GM18951 (cell line): ENCODE data around the gene DPH7.

Source experiments
- POLR2A ChIP-seq: IDR thresholded peaks from 4 replicates; pipeline ENCODE4 v1.6.1; 2011; ENCODE audit warnings: mild to moderate bottlenecking; ENCODE audit not compliant: insufficient read length, insufficient read depth; ENCODE audit errors: extremely low read depth
- in situ Hi-C: fragments of 300-500 bp; cut with MboI; formaldehyde crosslinking; loops from one replicate; pipeline ENCODE4 v1.12.0; 2022; ENCODE audit warnings: low sequenced_read_pairs, mixed read lengths, inconsistent platforms; ENCODE audit not compliant: unreplicated experiment

The DPH7 gene

DNA sequence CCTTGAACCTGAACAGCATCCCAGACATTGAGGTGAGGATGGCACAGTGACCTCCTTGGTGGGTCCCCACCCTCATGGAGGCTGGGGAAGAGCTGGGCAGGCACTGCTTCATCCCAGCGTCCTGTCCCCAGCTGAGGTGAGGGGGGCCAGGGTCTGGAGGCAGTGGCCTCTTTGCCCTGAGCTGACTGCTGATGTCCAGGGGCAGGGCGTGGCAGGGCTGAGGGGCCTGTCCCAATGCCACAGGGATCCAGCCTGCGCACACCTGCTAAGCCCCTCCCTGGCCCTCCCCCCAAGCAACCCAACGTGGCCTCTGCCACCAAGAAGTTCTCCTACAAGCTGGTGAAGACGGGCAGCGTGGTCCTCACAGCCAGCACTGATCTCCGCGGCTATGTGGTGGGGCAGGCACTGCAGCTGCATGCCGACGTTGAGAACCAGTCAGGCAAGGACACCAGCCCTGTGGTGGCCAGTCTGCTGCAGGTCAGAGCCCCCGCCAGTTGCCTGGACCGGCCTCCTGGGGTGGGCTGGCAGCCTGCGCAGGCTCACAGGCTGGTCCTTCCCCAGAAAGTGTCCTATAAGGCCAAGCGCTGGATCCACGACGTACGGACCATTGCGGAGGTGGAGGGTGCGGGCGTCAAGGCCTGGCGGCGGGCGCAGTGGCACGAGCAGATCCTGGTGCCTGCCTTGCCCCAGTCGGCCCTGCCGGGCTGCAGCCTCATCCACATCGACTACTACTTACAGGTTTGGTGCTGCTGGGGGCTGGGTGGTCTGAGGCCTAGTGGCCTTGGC lies 35.2 kb upstream of the DPH7 start:
- in situ Hi-C loops, result no loop called here

DNA sequence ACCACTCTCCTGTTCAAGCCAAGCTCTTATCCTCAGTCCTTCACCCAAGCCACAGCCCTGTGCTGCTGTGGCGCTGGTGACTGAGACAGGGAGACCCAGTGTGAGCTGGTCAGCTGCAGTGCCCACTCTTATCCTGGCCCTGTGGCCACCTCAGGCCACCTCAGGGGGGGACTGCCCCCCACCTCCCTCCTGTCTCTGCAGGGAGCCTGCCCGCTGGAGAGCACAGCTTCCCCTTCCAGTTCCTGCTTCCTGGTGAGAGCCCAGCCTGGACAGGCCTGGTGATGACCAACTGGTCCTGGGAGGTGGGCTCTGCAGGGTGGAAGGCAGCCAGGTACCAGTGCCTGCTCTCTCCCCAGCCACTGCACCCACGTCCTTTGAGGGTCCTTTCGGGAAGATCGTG lies 34.5 kb upstream of the DPH7 start:
- TF ChIP-seq POLR2A, result no peak
- in situ Hi-C loops, result no loop called here

More for the DNA sequence above, 35.2 kb upstream of the DPH7 start:
- TF ChIP-seq POLR2A, result peak; percentile 28

DNA sequence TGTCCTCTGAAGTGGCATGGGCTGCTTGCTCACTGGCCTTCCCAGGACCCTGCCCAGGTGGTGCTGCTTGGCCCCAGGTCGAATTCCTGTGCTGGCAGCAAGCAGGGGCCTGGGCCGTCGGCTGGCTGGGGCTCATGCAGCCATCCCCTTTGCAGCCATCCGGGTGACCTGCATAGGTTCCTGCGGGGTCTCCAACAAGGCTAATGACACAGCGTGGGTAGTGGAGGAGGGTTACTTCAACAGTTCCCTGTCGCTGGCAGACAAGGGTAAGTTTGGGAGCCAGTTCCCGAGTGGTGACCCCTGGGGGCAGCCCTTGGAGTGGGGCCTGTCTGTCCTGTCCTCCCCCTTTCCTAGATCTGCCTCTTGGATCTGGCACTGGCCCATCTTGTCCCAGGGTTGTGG lies 34.0 kb upstream of the DPH7 start:
- no peak for TF ChIP-seq POLR2A
- in situ Hi-C loops, result no loop called here

DNA sequence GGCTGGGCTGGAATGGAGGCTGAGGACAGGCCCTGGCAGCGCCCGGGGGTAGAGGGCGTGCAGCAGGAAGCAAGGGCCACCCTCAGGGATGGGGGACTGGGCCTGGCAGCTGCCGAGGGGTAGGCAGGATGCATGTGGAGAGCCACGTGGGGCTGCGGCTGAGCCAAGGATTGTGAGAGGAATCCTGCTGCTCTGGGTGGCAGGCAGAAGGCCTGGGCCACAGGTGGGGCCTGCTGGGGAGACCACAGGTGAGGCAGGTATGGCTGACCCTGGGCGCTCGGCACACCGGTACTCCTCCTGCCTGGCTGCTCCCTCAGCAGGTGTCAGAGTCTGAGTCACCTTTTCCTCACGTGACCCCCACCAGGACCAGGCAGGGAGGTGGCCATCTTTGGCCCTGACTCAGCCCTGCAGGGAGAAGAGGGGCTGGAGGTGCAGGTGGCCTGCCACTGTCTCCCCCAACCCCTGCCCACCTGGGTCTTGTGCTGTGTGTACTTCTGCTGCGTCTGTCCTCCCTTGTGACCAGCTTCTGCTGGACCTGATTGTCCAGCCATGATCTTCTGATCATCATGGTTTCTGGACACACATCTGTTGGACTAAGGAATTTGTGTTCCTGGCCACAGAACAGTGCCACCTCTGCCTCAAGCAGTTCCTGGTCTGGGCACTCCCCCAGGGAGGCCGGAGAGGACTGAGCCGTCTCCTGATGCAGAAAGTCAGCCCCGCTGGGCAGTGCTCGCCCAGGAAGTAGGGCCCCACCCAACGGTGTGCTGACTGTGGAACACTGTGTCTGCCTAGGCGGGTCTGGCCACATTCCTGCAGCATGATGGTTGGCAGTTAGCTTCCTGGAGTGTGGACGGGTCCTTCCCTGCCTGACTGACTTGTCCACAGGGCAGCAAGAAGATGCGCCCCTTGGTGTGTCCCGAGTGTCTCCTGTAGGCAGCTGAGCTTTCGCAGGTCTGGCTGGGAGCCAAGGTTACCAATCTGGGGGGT lies 33.2 kb upstream of the DPH7 start:
- in situ Hi-C loops, result no loop called here
- no peak for TF ChIP-seq POLR2A

DNA sequence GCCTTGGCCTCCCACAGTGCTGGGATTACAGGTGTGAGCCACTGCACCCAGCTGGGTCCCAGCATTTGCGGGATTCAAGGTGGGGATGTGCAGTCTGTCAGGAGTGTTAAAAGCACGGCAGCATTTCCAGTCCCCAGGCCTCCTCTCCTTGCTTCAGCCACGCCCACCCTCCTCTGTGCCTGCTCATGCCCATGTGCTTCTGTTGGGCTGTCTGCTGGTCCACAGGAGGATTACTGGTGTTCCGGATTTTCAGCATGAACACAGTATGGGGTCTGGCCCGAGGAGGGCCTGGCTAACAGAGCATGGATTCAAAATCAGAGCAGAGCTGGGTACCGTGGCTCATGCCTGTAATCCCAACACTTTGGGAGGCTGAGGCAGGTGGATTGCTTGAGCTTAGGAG lies 32.2 kb upstream of the DPH7 start:
- TF ChIP-seq POLR2A, result no peak
- in situ Hi-C loops, result no loop called here

DNA sequence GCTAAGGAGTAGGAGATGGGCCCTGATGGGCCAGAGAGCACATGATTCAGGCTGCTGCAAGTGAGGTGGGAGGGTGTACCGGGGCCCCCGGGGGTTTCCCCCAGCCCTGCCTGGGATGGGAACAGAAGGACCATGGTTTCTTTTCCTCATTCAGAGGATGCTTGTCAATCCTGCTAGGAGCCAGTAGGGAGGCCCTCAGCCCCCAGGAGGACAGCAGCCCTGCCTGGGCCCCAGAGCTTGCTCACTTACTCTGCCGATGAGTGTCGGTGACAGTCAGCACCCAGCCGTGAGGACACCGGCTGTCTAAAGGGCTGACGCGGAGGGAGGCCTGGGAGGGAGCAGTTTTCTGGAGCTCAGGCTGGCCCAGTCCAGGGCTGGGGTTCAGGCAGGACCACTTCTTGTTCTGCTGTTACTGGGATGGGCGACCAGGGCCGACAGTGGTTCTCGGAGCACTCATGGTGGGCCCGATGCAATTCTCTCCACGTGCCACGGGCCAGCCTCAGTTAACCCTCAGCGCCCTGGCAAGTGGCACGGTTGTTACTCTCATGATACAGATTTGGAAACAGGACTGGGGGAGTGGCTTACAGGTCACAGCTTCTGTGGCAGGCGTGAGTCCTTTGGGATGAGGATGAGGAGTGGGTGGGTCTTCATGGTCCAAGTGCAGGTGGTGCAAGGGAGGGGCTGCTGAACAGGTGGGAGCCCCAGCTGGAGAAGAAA lies 28.6 kb upstream of the DPH7 start:
- in situ Hi-C loops, result no loop called here
- TF ChIP-seq POLR2A, result no peak

DNA sequence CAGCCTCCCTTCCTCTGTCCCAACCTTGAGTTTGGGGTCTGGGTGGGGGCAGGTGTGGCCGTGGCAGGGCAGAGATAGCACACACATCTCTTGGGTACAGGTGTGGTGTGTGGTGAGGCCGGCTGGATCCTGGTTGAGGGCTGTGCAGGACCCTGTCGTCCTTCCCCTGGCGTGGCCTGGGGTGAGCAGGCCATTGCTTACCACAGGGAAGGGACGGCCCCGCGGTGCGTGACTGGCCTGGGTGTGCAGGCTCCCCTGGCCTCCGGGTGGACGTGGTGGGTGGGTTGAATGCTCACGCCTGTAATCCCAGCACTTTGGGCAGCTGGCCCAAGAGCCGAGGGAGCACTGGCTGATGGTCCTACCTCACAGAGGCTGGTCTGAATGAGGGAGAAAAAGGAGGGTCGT lies 28.0 kb upstream of the DPH7 start:
- no peak for TF ChIP-seq POLR2A
- in situ Hi-C loops, result no loop called here

DNA sequence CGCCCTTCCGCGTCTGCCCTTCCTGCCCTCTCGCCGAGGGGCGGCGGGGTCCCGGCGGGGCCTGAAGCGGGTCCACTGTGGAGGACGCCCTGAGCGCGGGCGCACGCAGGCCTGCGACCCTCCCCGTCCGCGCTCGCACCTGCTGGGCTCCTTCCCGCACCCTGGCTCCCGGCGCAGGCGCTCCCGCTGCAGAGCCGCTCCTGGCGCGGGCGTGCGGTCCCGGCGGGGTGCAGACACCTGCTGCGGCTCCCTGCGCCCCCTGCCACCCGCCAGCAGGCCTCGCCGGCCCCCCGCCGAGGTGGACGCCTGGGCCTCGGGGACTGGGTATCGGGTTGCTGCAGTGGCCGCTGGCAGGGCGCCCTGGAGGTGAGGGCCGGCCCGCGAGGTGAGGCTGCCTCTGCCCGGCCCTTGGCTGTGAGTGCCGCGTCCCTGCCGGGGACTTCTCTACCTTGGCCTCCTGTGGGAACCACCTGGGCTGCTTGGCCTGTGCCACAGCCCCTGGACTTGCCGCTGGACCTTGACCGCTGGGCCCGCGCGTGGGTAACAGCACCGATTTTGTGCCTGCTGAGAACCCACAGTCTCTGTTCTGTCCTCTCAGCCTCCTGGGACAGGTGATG lies 27.4 kb upstream of the DPH7 start:
- no peak for TF ChIP-seq POLR2A
- in situ Hi-C loops, result no loop called here

DNA sequence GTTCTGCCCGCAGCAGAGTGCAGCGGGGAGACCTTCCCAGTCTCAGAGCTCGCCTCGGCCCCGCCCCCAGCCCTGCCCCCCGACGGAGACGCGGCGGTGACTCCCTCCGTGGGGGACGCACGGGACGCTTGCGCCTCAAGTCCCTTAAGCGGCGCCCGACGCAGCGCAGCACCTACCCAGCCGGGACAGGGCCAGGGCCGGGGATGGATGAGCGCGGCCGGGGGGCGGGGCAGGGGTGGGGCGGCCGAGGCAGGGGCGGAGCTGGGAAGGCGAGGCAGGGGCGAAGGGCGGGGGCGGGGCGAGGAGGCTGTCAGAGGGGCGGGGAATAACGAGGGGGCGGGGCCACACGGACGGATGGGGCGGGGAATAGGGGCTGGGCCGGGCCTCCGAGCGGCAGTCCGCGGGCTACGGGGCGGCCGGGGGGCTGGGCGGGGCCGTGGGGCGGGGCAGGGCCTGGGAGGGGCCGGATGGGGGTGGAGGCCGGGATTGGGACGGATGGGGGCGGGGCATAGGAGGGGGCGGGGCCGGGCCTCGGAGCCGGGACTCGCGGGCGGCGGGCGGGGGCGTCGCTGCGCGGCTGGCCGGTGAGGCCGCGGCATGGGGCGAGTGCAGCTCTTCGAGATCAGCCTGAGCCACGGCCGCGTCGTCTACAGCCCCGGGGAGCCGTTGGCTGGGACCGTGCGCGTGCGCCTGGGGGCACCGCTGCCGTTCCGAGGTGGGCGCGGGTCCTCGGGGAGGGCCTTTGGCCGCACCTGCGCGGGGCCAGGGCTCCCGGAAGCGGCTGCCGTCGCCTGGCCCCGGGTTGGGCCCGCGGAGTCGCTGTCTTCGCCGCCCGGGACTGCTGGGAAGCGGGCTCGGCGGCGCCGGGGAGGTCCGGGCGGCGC lies 26.6 kb upstream of the DPH7 start, which contains the start of gene ARRDC1:
TSS of gene ARRDC1 (plus strand) at position 566 of the 884 bp plus-strand sequence. CDS start at position 598, 32 bp downstream.
- TF ChIP-seq POLR2A, result peak; percentile 77
- in situ Hi-C loops, result no loop called here

DNA sequence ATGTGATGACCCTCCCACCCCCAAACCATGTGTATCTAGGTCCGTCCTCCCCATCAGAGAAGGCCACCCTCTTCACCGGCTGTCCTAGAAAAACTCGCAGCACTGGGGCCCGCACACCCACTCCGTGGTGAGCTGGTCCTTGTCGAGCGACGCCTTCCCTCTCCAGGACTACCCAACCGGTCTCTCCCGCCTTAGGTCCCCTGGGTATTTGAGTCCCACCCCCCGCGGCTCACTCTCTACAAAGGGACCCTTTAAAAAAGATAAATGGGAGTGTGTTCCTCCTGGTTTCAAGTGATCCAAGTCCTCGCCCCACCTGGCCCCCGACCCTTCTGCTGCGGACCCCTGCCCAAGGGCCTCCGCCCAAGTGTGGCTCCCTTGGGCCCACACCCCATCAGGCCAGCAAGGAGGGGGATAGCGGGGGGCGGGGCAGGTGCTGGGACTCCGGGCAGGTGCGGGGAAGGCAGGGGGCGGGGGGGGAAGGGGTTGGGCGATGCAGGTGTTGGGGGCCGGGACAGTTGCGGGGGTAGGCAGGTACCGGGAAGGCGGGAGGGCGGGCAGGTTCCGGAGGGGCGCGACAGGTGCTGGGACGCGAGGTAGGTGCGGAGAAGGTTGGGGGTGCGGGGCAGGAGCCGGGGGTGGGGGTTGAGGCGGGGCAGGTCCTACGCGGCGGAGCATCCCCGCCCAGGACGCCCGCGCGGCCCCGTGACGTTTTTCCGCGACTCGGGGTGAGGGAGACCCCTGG lies 25.8 kb upstream of the DPH7 start:
- in situ Hi-C loops, result no loop called here
- TF ChIP-seq POLR2A, result no peak

DNA sequence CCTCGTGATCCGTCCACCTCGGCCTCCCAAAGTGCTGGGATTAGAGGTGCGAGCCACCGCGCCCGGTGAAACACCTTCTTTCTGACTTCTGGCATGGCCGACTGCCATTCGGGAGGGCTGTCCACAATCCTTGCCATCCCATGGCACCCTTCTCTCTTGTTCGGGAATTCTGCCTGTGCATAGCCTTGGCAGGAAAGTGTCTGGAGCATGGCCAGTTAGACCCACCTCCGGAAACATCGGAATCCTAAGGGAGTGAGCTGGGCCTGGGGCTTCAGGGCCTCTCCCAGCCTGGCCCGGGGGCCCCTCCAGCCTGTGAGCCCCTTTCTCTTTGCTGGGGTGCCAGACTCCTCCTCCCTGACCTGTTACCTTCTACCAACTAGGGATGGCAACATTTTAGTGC lies 25.2 kb upstream of the DPH7 start:
- TF ChIP-seq POLR2A, result no peak
- in situ Hi-C loops, result no loop called here
